Measurements from ENCODE around the gene FBH1. TPM values are rescaled to one million over a fixed set of nuclear protein-coding genes. Genes with fewer than 3 reads are reported as not detected.

The FBH1 gene
- polyA plus RNA-seq (2013, experiment 1 of 2) = 34.4 TPM
- polyA plus RNA-seq (2013, experiment 2 of 2) = 30.4 TPM

GRCh38 chr10:5889624-5890451 lies at the start of gene FBH1, which contains the start of gene ANKRD16:
TSS of gene FBH1 (plus strand) at chr10:5890243. CDS start at chr10:5890346, 103 bp downstream.
TSS of gene ANKRD16 (minus strand) at chr10:5889893. CDS start at chr10:5889354, 539 bp downstream.
- H2BK15ac ChIP-seq (ENCODE audit: low read depth, poor library complexity, severe bottlenecking) = peak within 1 kb of the TSS; percentile 64
- H4K8ac ChIP-seq (ENCODE audit: low read length) = peak within 1 kb of the TSS; percentile 73
- peaks cover 22% of the 10 kb centered on the region for H3K79me1 ChIP-seq (replicated peaks; ENCODE audit: low read length, poor library complexity, severe bottlenecking)
- H3K9me3 ChIP-seq (ENCODE audit: control insufficient read depth, low read length) = no peaks in the 10 kb centered on the region
- under 1% methylated on average over 60 of the region's 109 CpGs for WGBS
- H2BK120ac ChIP-seq (ENCODE audit: low read depth, low read length) = peak within 1 kb of the TSS; percentile 89
- peak within 1 kb of the TSS; percentile 59 for H4K91ac ChIP-seq (ENCODE audit: low read length)
- H2BK5ac ChIP-seq (ENCODE audit: low read depth, low read length, poor library complexity, severe bottlenecking) = no peak within 1 kb of the TSS
- H3K9ac ChIP-seq (ENCODE audit: low read length) = peak within 1 kb of the TSS; percentile 93
- H3K4me2 ChIP-seq (ENCODE audit: low read length, poor library complexity, severe bottlenecking) = peak within 1 kb of the TSS; percentile 89
- H3K4me3 ChIP-seq (ENCODE audit: insufficient read depth in 1 of 2, low read depth in 1 of 2, low read length in 2 of 2) = peak within 1 kb of the TSS; percentile 92 to 96
- H3K14ac ChIP-seq (ENCODE audit: low read length in 2 of 2) = peak within 1 kb of the TSS in 1 of 2 experiments; percentile 96
- no peaks in the 10 kb centered on the region for H3K27me3 ChIP-seq (ENCODE audit: control insufficient read depth in 1 of 2, insufficient read depth in 1 of 2, low read length in 2 of 2)
- peak within 1 kb of the TSS in 1 of 2 experiments; percentile 92 for H2BK12ac ChIP-seq (ENCODE audit: low read length in 2 of 2)
- peak within 1 kb of the TSS; percentile 73 to 96 for H3K23ac ChIP-seq (ENCODE audit: low read length in 2 of 2)
- H3K36me3 ChIP-seq (ENCODE audit: control insufficient read depth in 1 of 2, insufficient read depth in 2 of 2, low read depth in 1 of 2, low read length in 2 of 2) = peaks cover 12 to 40% of the 10 kb centered on the region in 2 experiments
- peak within 1 kb of the TSS; percentile 84 to 98 for H3K18ac ChIP-seq (ENCODE audit: low read depth in 1 of 2, low read length in 2 of 2)
- peak; percentile 99 for DNase-seq
- peak within 1 kb of the TSS in 1 of 2 experiments; percentile 86 for H3K4ac ChIP-seq (ENCODE audit: low read depth in 1 of 2, low read length in 2 of 2)
- peak within 1 kb of the TSS; percentile 97 for H2AFZ ChIP-seq (ENCODE audit: low read depth, low read length)
- H3K27ac ChIP-seq (ENCODE audit: low read length, poor library complexity, severe bottlenecking) = peak within 1 kb of the TSS; percentile 20
- H3K4me1 ChIP-seq (ENCODE audit: control insufficient read depth, insufficient read depth, low read depth, low read length) = peaks cover 23% of the 10 kb centered on the region
- no peak within 1 kb of the TSS for H2AK5ac ChIP-seq (ENCODE audit: low read length, severe bottlenecking)

GRCh38 chr10:5840314-5841307 lies 49.4 kb upstream of the FBH1 start:
- no peak overlapping the region for H2BK15ac ChIP-seq (ENCODE audit: low read depth, poor library complexity, severe bottlenecking)
- H3K4me1 ChIP-seq (ENCODE audit: control insufficient read depth, insufficient read depth, low read depth, low read length) = peaks cover 13% of the 10 kb centered on the region

GRCh38 chr10:5841965-5842364 lies 48.1 kb upstream of the FBH1 start:
- Histone ChIP-seq H3K18ac (ENCODE audit: low read depth in 1 of 2, low read length in 2 of 2) (no peak overlapping the region), H2BK15ac (ENCODE audit: low read depth, poor library complexity, severe bottlenecking) (no peak overlapping the region), H3K4me1 (ENCODE audit: control insufficient read depth, insufficient read depth, low read depth, low read length) (peaks cover 13% of the 10 kb centered on the region), H3K9me3 (ENCODE audit: control insufficient read depth, low read length) (no peaks in the 10 kb centered on the region), H2BK12ac (ENCODE audit: low read length in 2 of 2) (no peak overlapping the region), H3K4me3 (ENCODE audit: insufficient read depth in 1 of 2, low read depth in 1 of 2, low read length in 2 of 2) (no peak overlapping the region), H3K9ac (ENCODE audit: low read length) (no peak overlapping the region), H3K4ac (ENCODE audit: low read depth in 1 of 2, low read length in 2 of 2) (no peak overlapping the region), H3K23ac (ENCODE audit: low read length in 2 of 2) (no peak overlapping the region), H3K27ac (ENCODE audit: low read length, poor library complexity, severe bottlenecking) (no peak overlapping the region), H2BK5ac (ENCODE audit: low read depth, low read length, poor library complexity, severe bottlenecking) (no peak overlapping the region), H2AK5ac (ENCODE audit: low read length, severe bottlenecking) (no peak overlapping the region), H3K79me1 (replicated peaks; ENCODE audit: low read length, poor library complexity, severe bottlenecking) (no peaks in the 10 kb centered on the region), H2BK120ac (ENCODE audit: low read depth, low read length) (no peak overlapping the region), H3K27me3 (ENCODE audit: control insufficient read depth in 1 of 2, insufficient read depth in 1 of 2, low read length in 2 of 2) (no peaks in the 10 kb centered on the region), H4K8ac (ENCODE audit: low read length) (no peak overlapping the region), H3K4me2 (ENCODE audit: low read length, poor library complexity, severe bottlenecking) (no peak overlapping the region), H4K91ac (ENCODE audit: low read length) (no peak overlapping the region), H3K14ac (ENCODE audit: low read length in 2 of 2) (no peak overlapping the region), H3K36me3 (ENCODE audit: control insufficient read depth in 1 of 2, insufficient read depth in 2 of 2, low read depth in 1 of 2, low read length in 2 of 2) (no peaks in the 10 kb centered on the region), H2AFZ (ENCODE audit: low read depth, low read length) (no peak overlapping the region)
- DNase-seq = no peak
- 95% methylated on average over 14 of the region's 14 CpGs for WGBS

More at GRCh38 chr10:5840314-5841307, 49.4 kb upstream of the FBH1 start:
- no peak overlapping the region for H3K23ac ChIP-seq (ENCODE audit: low read length in 2 of 2)
- no peak overlapping the region for H2BK5ac ChIP-seq (ENCODE audit: low read depth, low read length, poor library complexity, severe bottlenecking)
- no peak overlapping the region for H3K4me2 ChIP-seq (ENCODE audit: low read length, poor library complexity, severe bottlenecking)
- no peak overlapping the region for H3K4ac ChIP-seq (ENCODE audit: low read depth in 1 of 2, low read length in 2 of 2)
- H4K91ac ChIP-seq (ENCODE audit: low read length) = no peak overlapping the region
- H3K14ac ChIP-seq (ENCODE audit: low read length in 2 of 2) = no peak overlapping the region
- no peak overlapping the region for H2AK5ac ChIP-seq (ENCODE audit: low read length, severe bottlenecking)
- H3K18ac ChIP-seq (ENCODE audit: low read depth in 1 of 2, low read length in 2 of 2) = no peak overlapping the region
- H3K79me1 ChIP-seq (replicated peaks; ENCODE audit: low read length, poor library complexity, severe bottlenecking) = no peaks in the 10 kb centered on the region
- H2BK12ac ChIP-seq (ENCODE audit: low read length in 2 of 2) = no peak overlapping the region
- peak overlapping the region; percentile 31 for H3K9ac ChIP-seq (ENCODE audit: low read length)
- 59% methylated on average over 40 of the region's 40 CpGs for WGBS
- no peak overlapping the region for H2BK120ac ChIP-seq (ENCODE audit: low read depth, low read length)
- H3K4me3 ChIP-seq (ENCODE audit: insufficient read depth in 1 of 2, low read depth in 1 of 2, low read length in 2 of 2) = peak overlapping the region in 1 of 2 experiments; percentile 38
- no peaks in the 10 kb centered on the region for H3K36me3 ChIP-seq (ENCODE audit: control insufficient read depth in 1 of 2, insufficient read depth in 2 of 2, low read depth in 1 of 2, low read length in 2 of 2)
- no peak overlapping the region for H2AFZ ChIP-seq (ENCODE audit: low read depth, low read length)
- H3K27me3 ChIP-seq (ENCODE audit: control insufficient read depth in 1 of 2, insufficient read depth in 1 of 2, low read length in 2 of 2) = no peaks in the 10 kb centered on the region
- DNase-seq = peak; percentile 26
- H3K27ac ChIP-seq (ENCODE audit: low read length, poor library complexity, severe bottlenecking) = peak overlapping the region; percentile 37
- H3K9me3 ChIP-seq (ENCODE audit: control insufficient read depth, low read length) = no peaks in the 10 kb centered on the region
- peak overlapping the region; percentile 21 for H4K8ac ChIP-seq (ENCODE audit: low read length)
